ENCODE results near the gene TOR4A. TPM values are rescaled to one million over a fixed set of nuclear protein-coding genes. Genes with fewer than 3 reads are reported as not detected.

TOR4A gene
- total and polyA plus RNA-seq, 12 donors, result 4.7 to 21.5 (median 16.5) TPM

DNA sequence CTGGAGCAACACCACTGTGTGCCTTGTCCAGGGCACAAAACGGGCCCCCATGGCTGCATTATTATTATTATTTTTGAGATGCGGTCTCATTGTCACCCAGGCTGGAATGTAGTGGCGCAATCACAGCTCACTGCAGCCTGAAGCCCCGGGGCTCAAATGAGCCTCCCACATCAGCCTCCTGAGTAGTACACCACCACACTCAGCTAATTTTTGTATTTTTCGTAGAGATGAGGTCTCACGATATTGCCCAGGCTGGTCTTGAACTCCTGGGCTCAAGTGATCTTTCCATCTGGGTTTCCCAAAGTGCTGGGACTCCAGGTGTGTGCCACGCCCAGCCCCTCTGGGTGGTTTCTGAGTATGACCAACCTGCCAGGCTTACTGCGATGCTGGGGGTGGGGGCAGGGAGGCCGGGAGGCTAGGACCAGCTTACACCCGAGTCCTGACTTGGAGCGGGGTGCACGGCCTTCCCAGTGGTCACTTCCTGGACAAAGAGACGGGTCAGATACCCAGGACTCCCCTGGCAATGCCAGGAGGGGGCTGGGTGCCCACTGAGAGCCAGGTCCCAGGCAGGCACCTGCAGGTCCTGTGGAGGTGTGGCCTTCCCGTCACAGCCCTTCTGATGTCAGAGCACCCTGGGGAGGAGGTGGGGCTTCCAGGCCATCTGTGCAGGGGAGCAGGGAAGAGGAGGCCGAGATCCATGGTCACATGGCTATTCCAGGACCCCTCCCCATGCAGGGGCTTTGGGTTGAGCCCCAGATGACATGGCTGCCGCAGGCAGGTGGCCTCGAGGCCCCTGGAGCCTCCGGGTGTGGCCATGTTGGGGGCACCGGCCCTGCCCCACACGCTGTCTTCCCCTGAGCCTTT, 32.9 kb downstream of the TOR4A start:
- no peak overlapping the region for H3K4me3 ChIP-seq
- ATAC-seq, result no peak
- TF ChIP-seq, protein P1, sequence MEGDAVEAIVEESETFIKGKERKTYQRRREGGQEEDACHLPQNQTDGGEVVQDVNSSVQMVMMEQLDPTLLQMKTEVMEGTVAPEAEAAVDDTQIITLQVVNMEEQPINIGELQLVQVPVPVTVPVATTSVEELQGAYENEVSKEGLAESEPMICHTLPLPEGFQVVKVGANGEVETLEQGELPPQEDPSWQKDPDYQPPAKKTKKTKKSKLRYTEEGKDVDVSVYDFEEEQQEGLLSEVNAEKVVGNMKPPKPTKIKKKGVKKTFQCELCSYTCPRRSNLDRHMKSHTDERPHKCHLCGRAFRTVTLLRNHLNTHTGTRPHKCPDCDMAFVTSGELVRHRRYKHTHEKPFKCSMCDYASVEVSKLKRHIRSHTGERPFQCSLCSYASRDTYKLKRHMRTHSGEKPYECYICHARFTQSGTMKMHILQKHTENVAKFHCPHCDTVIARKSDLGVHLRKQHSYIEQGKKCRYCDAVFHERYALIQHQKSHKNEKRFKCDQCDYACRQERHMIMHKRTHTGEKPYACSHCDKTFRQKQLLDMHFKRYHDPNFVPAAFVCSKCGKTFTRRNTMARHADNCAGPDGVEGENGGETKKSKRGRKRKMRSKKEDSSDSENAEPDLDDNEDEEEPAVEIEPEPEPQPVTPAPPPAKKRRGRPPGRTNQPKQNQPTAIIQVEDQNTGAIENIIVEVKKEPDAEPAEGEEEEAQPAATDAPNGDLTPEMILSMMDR (IDR thresholded peaks at IDR 0.05), result no peak
- H3K27me3 ChIP-seq, result peaks cover 0 to 35% (median 10%) of the 10 kb centered on the region in 7 donors
- peak overlapping the region in 2 of 10 donors; percentile 44 to 50 for H3K27ac ChIP-seq
- peak in 1 of 2 donors; percentile 10 for DNase-seq
- no peaks in the 10 kb centered on the region for H3K9me3 ChIP-seq
- intact Hi-C loops (cut with DNase I), result no loop called here
- H3K4me1 ChIP-seq, result peaks cover 18 to 55% (median 29%) of the 10 kb centered on the region in 9 donors
- WGBS, 2 donors, result 84% methylated on average over 20 of the region's 20 CpGs
- H3K36me3 ChIP-seq, result no peaks in the 10 kb centered on the region

DNA sequence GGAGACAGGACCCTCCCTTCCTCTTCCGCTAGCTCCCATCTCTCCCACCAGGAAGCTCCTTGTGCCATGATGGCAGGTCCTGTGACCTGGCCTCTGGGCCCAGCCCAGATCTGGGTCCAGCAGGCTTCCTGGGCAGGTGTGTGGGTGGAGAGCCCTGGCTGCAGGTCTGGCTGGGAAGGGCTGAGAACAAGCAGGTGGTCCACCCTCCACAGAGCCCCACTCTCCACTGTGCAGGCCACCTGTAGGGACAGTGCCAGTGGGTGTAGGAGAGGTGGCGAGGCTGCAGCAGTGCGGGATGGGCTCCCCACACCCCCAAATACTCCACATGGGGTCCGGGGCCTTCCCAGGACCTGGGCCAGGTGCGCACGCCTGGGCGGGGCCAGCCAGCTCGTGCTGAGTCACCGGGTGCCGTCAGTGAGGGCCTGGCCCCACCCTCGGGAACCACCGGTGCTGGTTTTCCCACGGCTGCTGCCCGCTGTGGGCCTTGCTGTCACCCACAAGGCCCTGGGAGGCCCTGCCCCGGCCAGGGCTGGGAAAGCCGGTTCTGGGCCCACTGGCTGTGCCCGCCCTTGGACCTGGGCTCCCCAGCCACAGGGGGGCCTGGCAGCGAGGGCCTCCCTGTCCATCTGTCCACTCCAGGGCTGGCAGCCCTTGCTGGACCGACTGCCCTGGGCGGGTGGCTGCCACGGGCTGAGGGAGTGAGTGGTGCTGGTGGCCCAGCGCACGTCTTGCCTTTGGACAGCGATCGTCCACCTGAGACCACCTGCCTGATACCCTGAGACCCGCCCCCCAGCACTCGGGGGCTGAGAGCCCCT, 33.9 kb downstream of the TOR4A start:
- Histone ChIP-seq H3K9me3 (no peaks in the 10 kb centered on the region), H3K27me3 (peaks cover 0 to 35% (median 10%) of the 10 kb centered on the region in 7 donors), H3K4me3 (no peak overlapping the region), H3K4me1 (peaks cover 15 to 53% (median 30%) of the 10 kb centered on the region in 9 donors), H3K27ac (peak overlapping the region in 4 of 10 donors; percentile 19 to 50 (median 34)), H3K36me3 (no peaks in the 10 kb centered on the region)
- peak in 1 of 2 donors; percentile 23 for DNase-seq
- 85 to 87% methylated on average over 27 of the region's 27 CpGs for WGBS, 2 donors
- TF ChIP-seq, protein P1 (IDR thresholded peaks at IDR 0.05), result no peak
- intact Hi-C loops (cut with DNase I), result no loop called here
- ATAC-seq, result peak in 1 of 8 donors; percentile 3

DNA sequence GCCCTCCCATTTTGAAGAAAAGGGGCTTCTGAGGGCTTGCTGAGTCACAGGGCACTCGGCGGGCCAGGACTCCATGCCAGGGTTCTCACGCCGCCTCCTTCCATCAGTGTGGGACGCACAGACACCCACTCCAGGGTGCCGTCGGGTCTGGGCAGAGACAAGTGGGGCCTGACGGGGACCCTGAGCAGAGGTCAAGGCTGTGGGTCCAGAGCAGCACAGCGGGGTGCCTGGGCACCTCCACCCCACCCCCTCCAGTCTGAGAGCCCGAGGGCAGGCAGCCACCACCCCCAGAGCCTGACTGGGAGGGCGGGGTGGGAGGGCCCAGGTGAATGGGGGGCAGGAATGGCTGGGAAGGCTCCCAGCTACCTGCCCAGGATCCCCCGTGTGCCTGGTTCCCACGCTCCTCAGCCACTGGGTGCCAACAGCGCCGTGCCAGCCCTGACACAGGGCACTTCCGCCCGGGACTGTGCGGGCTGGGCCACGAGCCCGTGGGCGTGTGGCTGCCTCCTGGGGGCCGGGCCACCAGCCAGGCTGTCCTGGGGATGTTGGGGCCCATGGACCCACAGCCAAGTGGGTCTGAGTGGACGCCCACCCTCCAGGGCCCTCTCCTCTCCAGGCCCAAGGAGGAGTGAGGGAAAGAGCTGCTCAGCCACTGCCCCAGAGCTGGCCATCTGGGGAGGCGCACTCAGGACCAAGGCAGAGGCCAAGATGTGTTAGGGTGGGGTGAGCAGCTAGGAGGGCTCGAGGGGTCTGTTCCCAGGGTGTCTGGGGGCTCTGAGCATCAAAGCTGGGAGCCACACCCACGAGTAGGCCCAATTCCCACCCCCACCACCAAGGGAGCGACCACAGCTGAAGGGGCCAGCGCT, 34.7 kb downstream of the TOR4A start:
- WGBS, 2 donors, result 90% methylated on average over 27 to 28 of the region's 28 CpGs
- ATAC-seq, result no peak
- H3K27ac ChIP-seq, result peak overlapping the region in 3 of 10 donors; percentile 19 to 50 (median 44)

More for the DNA sequence above, 34.7 kb downstream of the TOR4A start:
- H3K36me3 ChIP-seq, result no peaks in the 10 kb centered on the region
- peaks cover 0 to 35% (median 14%) of the 10 kb centered on the region in 7 donors for H3K27me3 ChIP-seq
- H3K4me3 ChIP-seq, result no peak overlapping the region
- DNase-seq, result no peak
- intact Hi-C loops (cut with DNase I), result no loop called here
- H3K9me3 ChIP-seq, result no peaks in the 10 kb centered on the region
- peaks cover 11 to 53% (median 29%) of the 10 kb centered on the region in 9 donors for H3K4me1 ChIP-seq
- TF ChIP-seq, protein P1 (IDR thresholded peaks at IDR 0.05), result no peak

Measured in heart right ventricle (tissue), 16 donors.